Sigmoid colon (tissue), 7 donors: ENCODE measurements around the gene MYH11. TPM values are rescaled to one million over a fixed set of nuclear protein-coding genes. Genes with fewer than 3 reads are reported as not detected.
"Not testable (repeated sequence)": the region's sequence is repeated elsewhere in the genome, so short reads cannot be mapped to it uniquely, and the experiment has no call there.

ENCODE experiments used
- DNase-seq: peaks from one replicate; pipeline ENCODE4 v3.0.0-alpha.2; 2019
- H3K27ac ChIP-seq, 4 donors: fragments of 200-600 bp; sonication (generic); one replicate each; pipeline ENCODE4 v1.5.1; 2016 to 2019; ENCODE audit warnings: mild to moderate bottlenecking in 1 of 4
- H3K27me3 ChIP-seq, 3 donors: fragments of 200-600 bp; sonication (generic); one replicate each; pipeline ENCODE4 v1.5.1; 2019; ENCODE audit warnings: mild to moderate bottlenecking in 1 of 3
- H3K36me3 ChIP-seq, 4 donors: fragments of 200-600 bp; sonication (generic); one replicate each; pipeline ENCODE4 v1.5.1; 2016 to 2019
- H3K4me1 ChIP-seq, 4 donors: fragments of 200-600 bp; sonication (generic); one replicate each; pipeline ENCODE4 v1.5.1; 2017 to 2019
- H3K4me3 ChIP-seq, 4 donors: fragments of 200-600 bp; sonication (generic); one replicate each; pipeline ENCODE4 v1.5.1; 2017 to 2019; ENCODE audit warnings: mild to moderate bottlenecking in 2 of 4, moderate library complexity in 1 of 4
- H3K9me3 ChIP-seq, 4 donors: fragments of 200-600 bp in 3 of 4; sonication (generic) in 3 of 4; one replicate each; pipeline versions ENCODE4 v1.5.1 to v1.6.1; 2013 to 2019
- CTCF ChIP-seq, 4 experiments: fragments of 450-650 bp in 3 of 4; fragments of 200-600 bp in 1 of 4; IDR thresholded peaks; one replicate each; pipeline ENCODE4 v1.5.1; 2016 to 2019; ENCODE audit warnings: antibody characterized with exemption in 4 of 4, mild to moderate bottlenecking in 3 of 4, moderate library complexity in 2 of 4
- EP300 ChIP-seq, 4 donors: sonication (generic); formaldehyde crosslinking; IDR thresholded peaks; one replicate each; pipeline ENCODE4 v1.6.1; 2017; ENCODE audit warnings: antibody characterized with exemption in 4 of 4
- POLR2A ChIP-seq, 2 donors: fragments of 450-650 bp; IDR thresholded peaks; one replicate each; pipeline ENCODE4 v1.6.1; 2016; ENCODE audit warnings: antibody characterized with exemption in 2 of 2, mild to moderate bottlenecking in 2 of 2, moderate library complexity in 2 of 2
- POLR2AphosphoS5 ChIP-seq, 4 donors: sonication (generic); formaldehyde crosslinking; IDR thresholded peaks; one replicate each; pipeline ENCODE4 v1.6.1; 2017; ENCODE audit warnings: antibody characterized with exemption in 4 of 4
- WGBS, 2 donors: extraction: QIAGEN DNeasy Blood & Tissue Kit; methylation state at CpG; one replicate each; pipeline ENCODE4 v1.1.7; 2013; 5-methylcytosine and 5-hydroxymethylcytosine counted together
- intact Hi-C: fragments of 100-400 bp; cut with DNase I; formaldehyde crosslinking; loops from one replicate; pipeline ENCODE4 v1.15.1; 2023
- polyA plus RNA-seq, 3 donors: library from polyadenylated mRNA; stranded (reverse); fragments of 200-250 nt; gene quantifications; one replicate each; pipeline ENCODE4 v1.2.3, GENCODE V29; 2013
- total RNA-seq, 4 donors: library from RNA; depleted of rRNA; stranded (reverse); fragments of >200 nt; gene quantifications; one replicate each; pipeline ENCODE4 v1.1.0, GENCODE V29; 2016
- donor health status: healthy with polysubstance abuse.
- donor health status: Bipolar disorder and iron deficiency.
- donor health status: healthy.

Gene MYH11
- total and polyA plus RNA-seq, 7 donors = 5.1 to 11,818 (median 4,282) TPM

- Histone ChIP-seq H3K4me3 (peak overlapping the region in 2 of 4 donors; percentile 18 to 22), H3K4me1 (peaks cover 0 to 98% (median 88%) of the 10 kb centered on the region in 4 donors), H3K36me3 (peaks cover 0 to 86% (median 9%) of the 10 kb centered on the region in 4 donors), H3K27me3 (no peaks in the 10 kb centered on the region), H3K9me3 (no peaks in the 10 kb centered on the region), H3K27ac (peak overlapping the region; percentile 79 to 98 (median 90))
- TF ChIP-seq POLR2A (IDR thresholded peaks at IDR 0.05) = no peak
- no peak for TF ChIP-seq CTCF (IDR thresholded peaks at IDR 0.05)
- peak in 1 of 4 donors; percentile 14 for TF ChIP-seq POLR2AphosphoS5 (IDR thresholded peaks at IDR 0.05)
- no peak for TF ChIP-seq EP300 (IDR thresholded peaks at IDR 0.05)
- DNase-seq = peak; percentile 37
- WGBS, 2 donors = 54 to 56% methylated on average over 4 of the region's 4 CpGs
- intact Hi-C loops = no loop called here
These were observed 46.4 kb downstream of the MYH11 start for GRCh38 chr16:15810411-15810810.

- peaks cover 0 to 99% (median 93%) of the 10 kb centered on the region in 4 donors for H3K4me1 ChIP-seq
- intact Hi-C loops, H3K27me3 ChIP-seq, H3K9me3 ChIP-seq: not testable (repeated sequence)
- peak in 1 of 4 donors; percentile 4 for TF ChIP-seq POLR2AphosphoS5 (IDR thresholded peaks at IDR 0.05)
- peak; percentile 52 for DNase-seq
- WGBS, 2 donors = 72 to 83% methylated on average over 7 of the region's 7 CpGs
- peak overlapping the region; percentile 79 to 98 (median 90) for H3K27ac ChIP-seq
- H3K36me3 ChIP-seq = peaks cover 0 to 86% (median 14%) of the 10 kb centered on the region in 4 donors
- peak overlapping the region in 3 of 4 donors; percentile 3 to 18 (median 5) for H3K4me3 ChIP-seq
These were observed 47.5 kb downstream of the MYH11 start for GRCh38 chr16:15809297-15809696.

- H3K36me3 ChIP-seq = peaks cover 0 to 76% (median 11%) of the 10 kb centered on the region in 4 donors
- H3K27ac ChIP-seq = peak overlapping the region; percentile 79 to 98 (median 90)
- peak; percentile 68 for DNase-seq
- H3K27me3 ChIP-seq = no peaks in the 10 kb centered on the region
- 87 to 88% methylated on average over 8 of the region's 8 CpGs for WGBS, 2 donors
- H3K4me3 ChIP-seq = peak overlapping the region in 2 of 4 donors; percentile 7 to 18
- H3K4me1 ChIP-seq = peaks cover 0 to 100% (median 93%) of the 10 kb centered on the region in 4 donors
- TF ChIP-seq POLR2AphosphoS5 (IDR thresholded peaks at IDR 0.05) = peak in 2 of 4 donors; percentile 8 to 27
- TF ChIP-seq CTCF (IDR thresholded peaks at IDR 0.05) = no peak
- no peak for TF ChIP-seq POLR2A (IDR thresholded peaks at IDR 0.05)
- no peak for TF ChIP-seq EP300 (IDR thresholded peaks at IDR 0.05)
- intact Hi-C loops = no loop called here
- H3K9me3 ChIP-seq = no peaks in the 10 kb centered on the region
These were observed 48.8 kb downstream of the MYH11 start for GRCh38 chr16:15808071-15808470.

GRCh38 chr16:15807603-15808009, 49.2 kb downstream of the MYH11 start:
- Histone ChIP-seq H3K27ac (peak overlapping the region; percentile 79 to 98 (median 90)), H3K27me3 (no peaks in the 10 kb centered on the region), H3K9me3 (no peaks in the 10 kb centered on the region), H3K36me3 (peaks cover 0 to 76% (median 14%) of the 10 kb centered on the region in 4 donors), H3K4me1 (peaks cover 0 to 100% (median 94%) of the 10 kb centered on the region in 4 donors), H3K4me3 (peak overlapping the region in 1 of 4 donors; percentile 18)
- peak; percentile 88 for DNase-seq
- intact Hi-C loops = no loop called here
- peak in 1 of 4 donors; percentile 29 for TF ChIP-seq EP300 (IDR thresholded peaks at IDR 0.05)
- no peak for TF ChIP-seq POLR2A (IDR thresholded peaks at IDR 0.05)
- TF ChIP-seq CTCF (IDR thresholded peaks at IDR 0.05) = no peak
- peak in 3 of 4 donors; percentile 22 to 57 (median 39) for TF ChIP-seq POLR2AphosphoS5 (IDR thresholded peaks at IDR 0.05)
- 52 to 71% methylated on average over 11 of the region's 11 CpGs for WGBS, 2 donors

GRCh38 chr16:15803618-15804017, 53.2 kb downstream of the MYH11 start:
- Histone ChIP-seq H3K36me3 (peaks cover 0 to 81% (median 29%) of the 10 kb centered on the region in 4 donors), H3K4me1 (peaks cover 0 to 100% (median 94%) of the 10 kb centered on the region in 4 donors), H3K27ac (peak overlapping the region; percentile 70 to 98 (median 87)), H3K4me3 (peak overlapping the region in 1 of 4 donors; percentile 1), H3K27me3 (no peaks in the 10 kb centered on the region), H3K9me3 (no peaks in the 10 kb centered on the region)
- TF ChIP-seq POLR2AphosphoS5 (IDR thresholded peaks at IDR 0.05) (peak in 3 of 4 donors; percentile 34 to 68 (median 58)), POLR2A (IDR thresholded peaks at IDR 0.05) (no peak)
- 73 to 91% methylated on average over 9 of the region's 9 CpGs for WGBS, 2 donors
- DNase-seq = peak; percentile 87
- intact Hi-C loops = no loop called here
